HepG2 (cell line): ENCODE measurements around the gene SELL. TPM values are rescaled to one million over a fixed set of nuclear protein-coding genes. Genes with fewer than 3 reads are reported as not detected.

Source experiments
- ATAC-seq: fragments of 200-7000 bp; cut with Tn5 transposase; 3 replicates; pipeline ENCODE4 v1.9.1; 2020; ENCODE audit warnings: mild to moderate bottlenecking, moderate library complexity
- BruUV-seq: library from RNA; stranded (reverse); fragments of 400-500 nt; replicated peaks from 2 replicates; lab custom pipeline; 2021; lab: Mats Ljungman, UMichigan
- CTCF ChIA-PET: fragments of 300-600 bp; formaldehyde crosslinking; extraction: SDS; loops from one replicate; lab custom pipeline; 2021; ENCODE audit warnings: low total read pairs, inconsistent platforms, low intra/inter-chr PET ratio; lab: Yijun Ruan, JAX
- POLR2A ChIA-PET: fragments of 350-600 bp; sonication (Branson Sonifier 250); formaldehyde crosslinking; loops from one replicate; lab custom pipeline; 2020; ENCODE audit warnings: antibody characterized with exemption, inconsistent platforms; lab: Yijun Ruan, JAX
- DNase-seq: peaks from one replicate; pipeline ENCODE4 v3.0.0-alpha.2; 2015; ENCODE audit warnings: low spot score
- FAIRE-seq: peaks from 3 replicates; lab custom pipeline; 2011; peaks lifted over from hg19 to GRCh38; lab: Jason Lieb, UNC
- H2AFZ ChIP-seq: one replicate; pipeline ENCODE4 v1.6.1; 2011; ENCODE audit warnings: low read length, inconsistent platforms
- H3K27ac ChIP-seq: fragments of 300-600 bp; 3 replicates; pipeline ENCODE4 v1.8.0; 2011; ENCODE audit warnings: mixed run types, mild to moderate bottlenecking, mixed read lengths, low read length, inconsistent platforms; ENCODE audit not compliant: insufficient read depth; ENCODE audit errors: extremely low read length
- H3K27me3 ChIP-seq, 2 experiments: fragments of 200-600 bp in 1 of 2; 2 replicates in 1 of 2; 3 replicates in 1 of 2; pipeline versions ENCODE4 v1.6.0 to v1.8.0; 2011; ENCODE audit warnings: low read length in 2 of 2, mild to moderate bottlenecking in 2 of 2, moderate library complexity in 2 of 2, inconsistent platforms in 1 of 2; ENCODE audit not compliant: insufficient read depth in 2 of 2, control insufficient read depth in 1 of 2
- H3K36me3 ChIP-seq, 2 experiments: fragments of 200-600 bp in 1 of 2; replicated peaks in 1 of 2; 2 replicates in 1 of 2; 3 replicates in 1 of 2; pipeline versions ENCODE4 v1.5.1 to v1.8.0; 2011; ENCODE audit warnings: low read length in 2 of 2, inconsistent platforms in 1 of 2; ENCODE audit not compliant: insufficient read depth in 2 of 2, control insufficient read depth in 1 of 2
- H3K4me1 ChIP-seq: 2 replicates; pipeline ENCODE4 v1.5.1; 2012; ENCODE audit warnings: low read length, inconsistent platforms; ENCODE audit not compliant: insufficient read depth
- H3K4me2 ChIP-seq: 2 replicates; pipeline ENCODE4 v1.6.0; 2011; ENCODE audit warnings: low read depth, low read length, inconsistent platforms
- H3K4me3 ChIP-seq, 3 experiments: fragments of 200-600 bp in 1 of 3; sonication (generic), shearing (Covaris generic) in 1 of 3; replicated peaks in 1 of 3; 2 replicates each; pipeline ENCODE4 v1.5.1; 2011 to 2016; ENCODE audit warnings: low read length in 3 of 3, inconsistent platforms in 2 of 3, low read depth in 2 of 3, mild to moderate bottlenecking in 2 of 3, control low read depth in 1 of 3, mixed read lengths in 1 of 3; ENCODE audit not compliant: insufficient read depth in 1 of 3
- H3K79me2 ChIP-seq: one replicate; pipeline ENCODE4 v1.6.1; 2011; ENCODE audit warnings: low read length, inconsistent platforms; ENCODE audit not compliant: insufficient read depth
- H3K9ac ChIP-seq: 2 replicates; pipeline ENCODE4 v1.6.0; 2011; ENCODE audit warnings: mild to moderate bottlenecking, low read depth, low read length, inconsistent platforms; ENCODE audit not compliant: insufficient read depth
- H3K9me3 ChIP-seq: 2 replicates; pipeline ENCODE4 v1.5.1; 2012; ENCODE audit warnings: mild to moderate bottlenecking, low read length
- H4K20me1 ChIP-seq: 2 replicates; pipeline ENCODE4 v1.6.0; 2011; ENCODE audit warnings: inconsistent platforms, mild to moderate bottlenecking, low read length, moderate library complexity; ENCODE audit not compliant: insufficient read depth
- DNMT3B ChIP-seq: conservative IDR thresholded peaks from 2 replicates; pipeline ENCODE4 v1.6.1; 2016; ENCODE audit warnings: missing biosample characterization, control low read depth
- HNRNPLL ChIP-seq: fragments of 200-400 bp; formaldehyde crosslinking; IDR thresholded peaks from 2 replicates; pipeline ENCODE4 v1.6.1; 2017; ENCODE audit warnings: mild to moderate bottlenecking, low read depth, low read length; ENCODE audit not compliant: poor library complexity, severe bottlenecking
- KLF9 ChIP-seq: IDR thresholded peaks from 2 replicates; pipeline ENCODE4 v1.6.1; 2016; ENCODE audit warnings: low read depth
- MAFK ChIP-seq, 2 experiments: IDR thresholded peaks in 1 of 2; conservative IDR thresholded peaks in 1 of 2; 2 replicates each; pipeline ENCODE4 v1.6.1; 2011; ENCODE audit warnings: improper control_type of control experiment in 2 of 2, low read length in 2 of 2
- MATR3 ChIP-seq: sonication (generic); formaldehyde crosslinking; IDR thresholded peaks from 2 replicates; pipeline ENCODE4 v1.4.0; 2020; ENCODE audit warnings: missing genetic modification reagents
- NPAS2 ChIP-seq: sonication (generic); formaldehyde crosslinking; IDR thresholded peaks from 2 replicates; pipeline ENCODE4 v1.8.0; 2022; ENCODE audit warnings: mild to moderate bottlenecking, missing genetic modification reagents, borderline replicate concordance
- TCF12 ChIP-seq, 2 experiments: fragments of 450-650 bp in 1 of 2; sonication (generic) in 1 of 2; formaldehyde crosslinking in 1 of 2; IDR thresholded peaks; 2 replicates each; pipeline versions ENCODE4 v1.6.1 to v1.8.0; 2017 to 2022; ENCODE audit warnings: antibody characterized with exemption in 1 of 2, mild to moderate bottlenecking in 1 of 2, missing genetic modification reagents in 1 of 2, moderate library complexity in 1 of 2
- ZIK1 ChIP-seq: sonication (generic); formaldehyde crosslinking; IDR thresholded peaks from 2 replicates; pipeline ENCODE4 v1.5.0; 2020; ENCODE audit warnings: mild to moderate bottlenecking, low read depth, missing genetic modification reagents, borderline replicate concordance
- ZNF234 ChIP-seq: sonication (generic); formaldehyde crosslinking; conservative IDR thresholded peaks from 2 replicates; pipeline ENCODE4 v1.5.1; 2020; ENCODE audit warnings: mild to moderate bottlenecking, missing genetic modification reagents
- WGBS: methylation state at CpG from one replicate; pipeline ENCODE4 v1.1.6; 2017; ENCODE audit warnings: low lambda C conversion rate; 5-methylcytosine and 5-hydroxymethylcytosine counted together
- in situ Hi-C: cut with HindIII; loops from 2 replicates; pipeline ENCODE4 v1.10.0; 2017; ENCODE audit warnings: low pct_unique_long_range_greater_than_20kb; ENCODE audit not compliant: extremely low pct_ligation_motif_present
- intact Hi-C: fragments of 100-400 bp; cut with micrococcal nuclease; formaldehyde crosslinking; loops from one replicate; pipeline ENCODE4 v1.10.0; 2022; ENCODE audit not compliant: unreplicated experiment
- polyA plus RNA-seq, 8 experiments: library from polyadenylated mRNA; depleted of rRNA in 3 of 8; stranded (reverse) in 7 of 8; unstranded in 1 of 8; fragments of >200 nt; fragmentation: Illumina TruSeq in 4 of 8; extraction: Trizol in 4 of 8; gene quantifications; 2 replicates each; pipeline versions ENCODE4 v1.2.1 to v1.2.3, GENCODE V29; 2011 to 2016; ENCODE audit warnings: low read depth in 4 of 8, missing spikeins in 1 of 8, mixed read lengths in 1 of 8; ENCODE audit not compliant: insufficient read depth in 1 of 8
- total RNA-seq, 5 experiments: library from RNA; depleted of rRNA; stranded (reverse); fragments of >200 nt; fragmentation: Illumina TruSeq; extraction: Trizol; gene quantifications; 2 replicates each; pipeline ENCODE4 v1.2.3, GENCODE V29; 2016; ENCODE audit warnings: low read depth in 1 of 5
- TF ChIP-seq, protein P1 (sequence below): sonication (generic); formaldehyde crosslinking; IDR thresholded peaks from 2 replicates; pipeline ENCODE4 v1.4.0; 2020; ENCODE audit warnings: low read depth, missing genetic modification reagents

The SELL gene
- total and polyA plus RNA-seq, 2 of the 13 experiments (the other 11 are each of a cell fraction or from before 2014, with no cell fraction given), result 0.13 to 0.18 TPM

- CTCF ChIA-PET, result no interaction called here
- in situ Hi-C loops, result no loop called here
- BruUV-seq, result no TSS peak
- intact Hi-C loops, result no loop called here
- Histone ChIP-seq H4K20me1 (no peaks in the 10 kb centered on the region), H3K9me3 (no peaks in the 10 kb centered on the region), H3K4me2 (no peak overlapping the region), H3K79me2 (no peaks in the 10 kb centered on the region), H3K4me1 (no peaks in the 10 kb centered on the region), H3K27ac (no peak overlapping the region), H3K4me3 (no peak overlapping the region), H3K36me3 (no peaks in the 10 kb centered on the region), H3K9ac (no peak overlapping the region), H3K27me3 (0 out of 5 replicates have a peak, but pooled peaks cover 0 to 5% of the 10 kb centered on the region in 2 experiments), H2AFZ (no peak overlapping the region)
- TF ChIP-seq TCF12 (IDR thresholded peaks at IDR 0.05) (no peak), TCF12 (CRISPR knock-in tag; IDR thresholded peaks at IDR 0.05) (no peak), ZIK1 (CRISPR knock-in tag) (no peak), NPAS2 (CRISPR knock-in tag) (no peak), ZNF234 (CRISPR knock-in tag) (no peak), MAFK (conservative IDR thresholded peaks at IDR 0.05 in 1 of 2, IDR thresholded peaks at IDR 0.05 in 1 of 2; ENCODE audit: low read length in 2 of 2) (no peak), HNRNPLL (no peak), MATR3 (no peak), KLF9 (CRISPR knock-in tag) (no peak), DNMT3B (no peak)
- TF ChIP-seq, protein P1, sequence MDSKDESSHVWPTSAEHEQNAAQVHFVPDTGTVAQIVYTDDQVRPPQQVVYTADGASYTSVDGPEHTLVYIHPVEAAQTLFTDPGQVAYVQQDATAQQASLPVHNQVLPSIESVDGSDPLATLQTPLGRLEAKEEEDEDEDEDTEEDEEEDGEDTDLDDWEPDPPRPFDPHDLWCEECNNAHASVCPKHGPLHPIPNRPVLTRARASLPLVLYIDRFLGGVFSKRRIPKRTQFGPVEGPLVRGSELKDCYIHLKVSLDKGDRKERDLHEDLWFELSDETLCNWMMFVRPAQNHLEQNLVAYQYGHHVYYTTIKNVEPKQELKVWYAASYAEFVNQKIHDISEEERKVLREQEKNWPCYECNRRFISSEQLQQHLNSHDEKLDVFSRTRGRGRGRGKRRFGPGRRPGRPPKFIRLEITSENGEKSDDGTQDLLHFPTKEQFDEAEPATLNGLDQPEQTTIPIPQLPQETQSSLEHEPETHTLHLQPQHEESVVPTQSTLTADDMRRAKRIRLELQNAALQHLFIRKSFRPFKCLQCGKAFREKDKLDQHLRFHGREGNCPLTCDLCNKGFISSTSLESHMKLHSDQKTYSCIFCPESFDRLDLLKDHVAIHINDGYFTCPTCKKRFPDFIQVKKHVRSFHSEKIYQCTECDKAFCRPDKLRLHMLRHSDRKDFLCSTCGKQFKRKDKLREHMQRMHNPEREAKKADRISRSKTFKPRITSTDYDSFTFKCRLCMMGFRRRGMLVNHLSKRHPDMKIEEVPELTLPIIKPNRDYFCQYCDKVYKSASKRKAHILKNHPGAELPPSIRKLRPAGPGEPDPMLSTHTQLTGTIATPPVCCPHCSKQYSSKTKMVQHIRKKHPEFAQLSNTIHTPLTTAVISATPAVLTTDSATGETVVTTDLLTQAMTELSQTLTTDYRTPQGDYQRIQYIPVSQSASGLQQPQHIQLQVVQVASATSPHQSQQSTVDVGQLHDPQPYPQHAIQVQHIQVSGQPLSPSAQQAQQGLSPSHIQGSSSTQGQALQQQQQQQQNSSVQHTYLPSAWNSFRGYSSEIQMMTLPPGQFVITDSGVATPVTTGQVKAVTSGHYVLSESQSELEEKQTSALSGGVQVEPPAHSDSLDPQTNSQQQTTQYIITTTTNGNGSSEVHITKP (CRISPR knock-in tag), result no peak
- no peak for ATAC-seq
- POLR2A ChIA-PET, result no interaction called here
- FAIRE-seq, result no peak
- DNase-seq, result no peak
- 4% methylated on average over 4 of the region's 4 CpGs for WGBS
Observed at GRCh38 chr1:169650551-169650950, 60.9 kb downstream of the SELL start.
